Heart left ventricle (tissue), 16 donors: Measurements from ENCODE around the gene APMAP. TPM values are rescaled to one million over a fixed set of nuclear protein-coding genes. Genes with fewer than 3 reads are reported as not detected.
A peak's percentile ranks its signal among the peaks of the same experiment; 100 is the strongest.

ENCODE experiments used
- ATAC-seq, 4 donors: fragments of 200-7000 bp; cut with Tn5 transposase; one replicate each; pipeline ENCODE4 v1.9.1; 2020 to 2022; ENCODE audit warnings: moderate library complexity in 4 of 4, mild to moderate bottlenecking in 3 of 4, moderate number of reproducible peaks in 1 of 4
- DNase-seq, 5 donors: peaks; one replicate each; pipeline ENCODE4 v3.0.0-alpha.2; 2020
- H3K27ac ChIP-seq, 12 donors: fragments of 200-600 bp; sonication (generic) in 4 of 12; one replicate each; pipeline versions ENCODE4 v1.5.0 to v1.8.0; 2016 to 2022; ENCODE audit warnings: mild to moderate bottlenecking in 2 of 12
- H3K27me3 ChIP-seq, 9 donors: fragments of 200-600 bp; sonication (generic) in 2 of 9; one replicate each; pipeline versions ENCODE4 v1.5.1 to v1.8.0; 2016 to 2022; ENCODE audit warnings: mild to moderate bottlenecking in 3 of 9
- H3K36me3 ChIP-seq, 9 donors: fragments of 200-600 bp; sonication (generic) in 2 of 9; one replicate each; pipeline versions ENCODE4 v1.5.0 to v1.8.0; 2018 to 2022; ENCODE audit warnings: mild to moderate bottlenecking in 2 of 9
- H3K4me1 ChIP-seq, 12 donors: fragments of 200-600 bp; sonication (generic) in 4 of 12; one replicate each; pipeline versions ENCODE4 v1.5.0 to v1.8.0; 2016 to 2022; ENCODE audit warnings: mild to moderate bottlenecking in 3 of 12
- H3K4me3 ChIP-seq, 12 donors: fragments of 200-600 bp; sonication (generic) in 4 of 12; one replicate each; pipeline versions ENCODE4 v1.5.0 to v1.8.0; 2017 to 2022; ENCODE audit warnings: mild to moderate bottlenecking in 9 of 12, moderate library complexity in 4 of 12
- H3K9me3 ChIP-seq, 12 donors: fragments of 200-600 bp; sonication (generic) in 4 of 12; one replicate each; pipeline versions ENCODE4 v1.5.0 to v1.8.0; 2016 to 2022; ENCODE audit warnings: mild to moderate bottlenecking in 1 of 12
- CTCF ChIP-seq, 12 donors: fragments of 200-600 bp; sonication (generic) in 4 of 12; IDR thresholded peaks; one replicate each; pipeline versions ENCODE4 v1.5.0 to v1.8.0; 2018 to 2022; ENCODE audit warnings: antibody characterized with exemption in 12 of 12, mild to moderate bottlenecking in 5 of 12
- POLR2A ChIP-seq, 2 donors: fragments of 450-650 bp; IDR thresholded peaks; one replicate each; pipeline ENCODE4 v1.6.1; 2017; ENCODE audit warnings: antibody characterized with exemption in 2 of 2, mild to moderate bottlenecking in 2 of 2, moderate library complexity in 2 of 2
- WGBS, 4 donors: extraction: QIAGEN DNeasy Blood & Tissue Kit in 2 of 4; methylation state at CpG; one replicate each; pipeline versions ENCODE4 v1.1.5 to v1.1.7; 2013 to 2018; 5-methylcytosine and 5-hydroxymethylcytosine counted together
- intact Hi-C, 10 donors: fragments of 100-400 bp; cut with DNase I; formaldehyde crosslinking; loops; one replicate each; pipeline versions ENCODE4 v1.11.1 to v1.14.2; 2022
- polyA plus RNA-seq, 2 donors: library from polyadenylated mRNA; stranded (reverse); fragments of 200-250 nt; gene quantifications; one replicate each; pipeline ENCODE4 v1.2.3, GENCODE V29; 2013
- total RNA-seq, 9 donors: library from RNA; depleted of rRNA in 2 of 9; stranded (reverse); fragments of >200 nt in 2 of 9; fragmentation: NEBNext Ultra II Directional in 3 of 9; extraction: Animal tissue kit (Norgen Biotek cat#: 25700) in 3 of 9; gene quantifications; one replicate each; pipeline versions ENCODE4 v1.1.0 to v1.2.4, GENCODE V29; 2016 to 2023
- donor health status: ischemic (EF 13 %, LVEDD 7.1; RV severe dilation, severe dysfunction).
- donor health status: healthy with polysubstance abuse.
- donor health status: DM: no; HTN: yes; CAD: no.
- donor health status: DM: no; HTN: no; CAD: no.
- donor health status: ischemic (EF 25% LVEDD 6.9; RV normal size, moderate dysfunction).
- donor health status: ischemic (EF 25% LVEDD 5.7; RV mildly dilated, moderate dysfunction).
- donor health status: healthy.
- donor health status: DM: yes; HTN: yes; CAD: no.
- donor health status: ischemic (EF 35%, LVEDD 5.7; RV mildly dilated, moderate dysfunction).
- donor health status: nonischemic (EF 11% LVEDD 7.7; RV severe dilation, severe dysfunction).
- donor health status: DM: yes; HTN: yes; CAD: no.
- donor health status: PGD.
- donor health status: ischemic (EF 29% LVEDD 5.4; RV normal size, mild dysfunction).
- donor health status: nonischemic (EF 23%, LVEDD 6.1; RV moderate dilation, normal function).

Gene APMAP
- total and polyA plus RNA-seq, 11 donors = 16.2 to 61.3 (median 31.9) TPM

GRCh38 chr20:25039697-25040437 lies 47.3 kb upstream of the APMAP start:
- intact Hi-C loops = loop anchor here in 3 of 10 donors (2.0 to 5.0 kb wide), 2 partner anchors 13 to 43 kb away; no protein-coding TSS in a partner anchor
- no peaks in the 10 kb centered on the region for H3K36me3 ChIP-seq
- peaks cover 23 to 100% (median 98%) of the 10 kb centered on the region in 12 donors for H3K4me1 ChIP-seq
- peak overlapping the region in 1 of 12 donors; percentile 6 for H3K4me3 ChIP-seq
- 7 to 18% (median 9%) methylated on average over 9 of the region's 9 CpGs for WGBS, 4 donors
- peak overlapping the region; percentile 76 to 96 (median 91) for H3K27ac ChIP-seq
- TF ChIP-seq POLR2A (IDR thresholded peaks at IDR 0.05) (no peak), CTCF (IDR thresholded peaks at IDR 0.05) (no peak)
- peak; percentile 76 to 84 (median 78) for ATAC-seq
- H3K27me3 ChIP-seq = no peaks in the 10 kb centered on the region
- no peaks in the 10 kb centered on the region for H3K9me3 ChIP-seq
- peak; percentile 85 to 94 (median 88) for DNase-seq

GRCh38 chr20:25038591-25039015 lies 46.1 kb upstream of the APMAP start:
- Histone ChIP-seq H3K4me3 (no peak overlapping the region), H3K4me1 (peaks cover 24 to 99% (median 93%) of the 10 kb centered on the region in 12 donors), H3K27ac (peak overlapping the region; percentile 76 to 96 (median 91)), H3K36me3 (no peaks in the 10 kb centered on the region), H3K27me3 (no peaks in the 10 kb centered on the region), H3K9me3 (no peaks in the 10 kb centered on the region)
- peak in 1 of 5 donors; percentile 27 for DNase-seq
- no peak for ATAC-seq
- intact Hi-C loops = loop anchor here in 3 of 10 donors (2.0 to 5.0 kb wide), 2 partner anchors 14 to 41 kb away; no protein-coding TSS in a partner anchor
- WGBS, 4 donors = 77 to 80% (median 78%) methylated on average over 6 of the region's 6 CpGs
- TF ChIP-seq CTCF (IDR thresholded peaks at IDR 0.05) (no peak), POLR2A (IDR thresholded peaks at IDR 0.05) (no peak)

GRCh38 chr20:25038103-25038410 lies 45.5 kb upstream of the APMAP start:
- DNase-seq = no peak
- WGBS, 4 donors = 56 to 67% (median 62%) methylated on average over 3 of the region's 3 CpGs
- peaks cover 28 to 99% (median 93%) of the 10 kb centered on the region in 12 donors for H3K4me1 ChIP-seq
- peak overlapping the region; percentile 25 to 96 (median 90) for H3K27ac ChIP-seq
- no peak for TF ChIP-seq POLR2A (IDR thresholded peaks at IDR 0.05)
- TF ChIP-seq CTCF (IDR thresholded peaks at IDR 0.05) = no peak
- H3K36me3 ChIP-seq = no peaks in the 10 kb centered on the region
- H3K27me3 ChIP-seq = no peaks in the 10 kb centered on the region
- no peaks in the 10 kb centered on the region for H3K9me3 ChIP-seq
- intact Hi-C loops = loop anchor here in 3 of 10 donors (2.0 to 5.0 kb wide), 2 partner anchors 15 to 41 kb away; no protein-coding TSS in a partner anchor
- no peak for ATAC-seq
- H3K4me3 ChIP-seq = no peak overlapping the region

GRCh38 chr20:25037288-25038102 lies 44.9 kb upstream of the APMAP start:
- intact Hi-C loops = loop anchor here in 3 of 10 donors (2.0 to 5.0 kb wide), 2 partner anchors 15 to 40 kb away; no protein-coding TSS in a partner anchor

More at GRCh38 chr20:25037288-25038102, 44.9 kb upstream of the APMAP start:
- H3K27me3 ChIP-seq = no peaks in the 10 kb centered on the region
- TF ChIP-seq POLR2A (IDR thresholded peaks at IDR 0.05) = no peak
- TF ChIP-seq CTCF (IDR thresholded peaks at IDR 0.05) = no peak
- 67 to 75% (median 71%) methylated on average over 15 of the region's 15 CpGs for WGBS, 4 donors
- DNase-seq = peak in 2 of 5 donors; percentile 17 to 19
- peaks cover 28 to 99% (median 93%) of the 10 kb centered on the region in 12 donors for H3K4me1 ChIP-seq
- H3K27ac ChIP-seq = peak overlapping the region in 11 of 12 donors; percentile 25 to 96 (median 91)
- no peaks in the 10 kb centered on the region for H3K36me3 ChIP-seq
- no peaks in the 10 kb centered on the region for H3K9me3 ChIP-seq
- no peak for ATAC-seq
- no peak overlapping the region for H3K4me3 ChIP-seq
